ENCODE results near the gene COMP.

DNA sequence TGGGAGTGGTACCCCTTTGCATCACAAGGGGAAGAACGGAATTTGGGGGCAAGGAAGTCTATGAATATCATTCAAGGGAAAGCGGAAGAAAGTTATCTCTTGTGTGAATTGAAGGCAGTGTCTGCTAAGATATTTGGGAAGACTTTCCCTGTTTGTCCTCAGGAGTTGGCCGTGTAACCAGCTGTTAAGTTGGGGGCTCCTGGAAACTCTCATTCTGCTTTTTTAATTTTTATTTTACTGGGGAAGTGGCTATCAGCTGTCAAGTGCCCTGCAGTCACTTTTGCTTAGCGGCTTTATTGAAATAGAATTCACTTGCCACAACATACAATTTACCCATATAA lies 43.5 kb upstream of the COMP start:
- TF ChIP-seq, protein P1, sequence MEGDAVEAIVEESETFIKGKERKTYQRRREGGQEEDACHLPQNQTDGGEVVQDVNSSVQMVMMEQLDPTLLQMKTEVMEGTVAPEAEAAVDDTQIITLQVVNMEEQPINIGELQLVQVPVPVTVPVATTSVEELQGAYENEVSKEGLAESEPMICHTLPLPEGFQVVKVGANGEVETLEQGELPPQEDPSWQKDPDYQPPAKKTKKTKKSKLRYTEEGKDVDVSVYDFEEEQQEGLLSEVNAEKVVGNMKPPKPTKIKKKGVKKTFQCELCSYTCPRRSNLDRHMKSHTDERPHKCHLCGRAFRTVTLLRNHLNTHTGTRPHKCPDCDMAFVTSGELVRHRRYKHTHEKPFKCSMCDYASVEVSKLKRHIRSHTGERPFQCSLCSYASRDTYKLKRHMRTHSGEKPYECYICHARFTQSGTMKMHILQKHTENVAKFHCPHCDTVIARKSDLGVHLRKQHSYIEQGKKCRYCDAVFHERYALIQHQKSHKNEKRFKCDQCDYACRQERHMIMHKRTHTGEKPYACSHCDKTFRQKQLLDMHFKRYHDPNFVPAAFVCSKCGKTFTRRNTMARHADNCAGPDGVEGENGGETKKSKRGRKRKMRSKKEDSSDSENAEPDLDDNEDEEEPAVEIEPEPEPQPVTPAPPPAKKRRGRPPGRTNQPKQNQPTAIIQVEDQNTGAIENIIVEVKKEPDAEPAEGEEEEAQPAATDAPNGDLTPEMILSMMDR (conservative IDR thresholded peaks at IDR 0.05): no peak
- TF ChIP-seq EZH2 (IDR thresholded peaks at IDR 0.05; ENCODE audit: low read depth): no peak
